NCI-H510A (cell line): ENCODE results near the gene NUP153.
"Not testable (repeated sequence)": the region's sequence is repeated elsewhere in the genome, so short reads cannot be mapped to it uniquely, and the experiment has no call there.

Experiments used
- DNase-seq: peaks from one replicate; lab custom pipeline; 2025; lab: John Stamatoyannopoulos, UW

NUP153 gene

GRCh38 chr6:17600527-17601385 lies 106.0 kb downstream of the NUP153 start:
- peak; percentile 10 for DNase-seq

- peak; percentile 92 for DNase-seq
Observed at GRCh38 chr6:17599877-17600526, 106.7 kb downstream of the NUP153 start, which contains the start of gene FAM8A1. Gene FAM8A1 (plus strand): TSS chr6:17600302. CDS start chr6:17600410, 108 bp downstream.

- no peak for DNase-seq
Observed at GRCh38 chr6:17596085-17596484, 110.6 kb downstream of the NUP153 start.

GRCh38 chr6:17593246-17593645 lies 113.5 kb downstream of the NUP153 start:
- DNase-seq = no peak

GRCh38 chr6:17591287-17591686 lies 115.4 kb downstream of the NUP153 start:
- no peak for DNase-seq

- peak; percentile 72 for DNase-seq
Observed at GRCh38 chr6:17589406-17590096, 117.2 kb downstream of the NUP153 start.

- DNase-seq = no peak
Observed at GRCh38 chr6:17588011-17588410, 118.7 kb downstream of the NUP153 start.

GRCh38 chr6:17586623-17587022 lies 120.1 kb downstream of the NUP153 start:
- DNase-seq = not testable (repeated sequence)

- no peak for DNase-seq
Observed at GRCh38 chr6:17585766-17586490, 120.8 kb downstream of the NUP153 start.

GRCh38 chr6:17584241-17584803 lies 122.4 kb downstream of the NUP153 start:
- peak; percentile 3 for DNase-seq

- DNase-seq = no peak
Observed at GRCh38 chr6:17583811-17584210, 122.9 kb downstream of the NUP153 start.

GRCh38 chr6:17581282-17581681 lies 125.4 kb downstream of the NUP153 start:
- not testable (repeated sequence) for DNase-seq

- peak; percentile 20 for DNase-seq
Observed at GRCh38 chr6:17580518-17581048, 126.1 kb downstream of the NUP153 start.

- DNase-seq = no peak
Observed at GRCh38 chr6:17577059-17577458, 129.7 kb downstream of the NUP153 start.

GRCh38 chr6:17574866-17575560 lies 131.7 kb downstream of the NUP153 start:
- no peak for DNase-seq

- DNase-seq = no peak
Observed at GRCh38 chr6:17565399-17565798, 141.3 kb downstream of the NUP153 start.
